IMR-90 (cell line): Measurements from ENCODE around the gene DDX59. TPM values are rescaled to one million over a fixed set of nuclear protein-coding genes. Genes with fewer than 3 reads are reported as not detected.

Experiments
- ATAC-seq: fragments of 200-7000 bp; cut with Tn5 transposase; 2 replicates; pipeline ENCODE4 v1.9.1; 2020; ENCODE audit warnings: low read depth, mild to moderate bottlenecking, moderate library complexity
- BruUV-seq: library from RNA; stranded (reverse); fragments of 400-500 nt; replicated peaks from 2 replicates; lab custom pipeline; 2021; lab: Mats Ljungman, UMichigan
- CTCF ChIA-PET: fragments of 300-600 bp; formaldehyde crosslinking; extraction: SDS; loops from one replicate; lab custom pipeline; 2021; ENCODE audit warnings: antibody characterized with exemption; lab: Yijun Ruan, JAX
- POLR2A ChIA-PET: fragments of 300-600 bp; sonication (Branson Sonifier 250); formaldehyde crosslinking; loops from one replicate; lab custom pipeline; 2022; ENCODE audit warnings: antibody characterized with exemption; ENCODE audit not compliant: unreplicated experiment; lab: Charles Lee
- DNase-seq: peaks from one replicate; pipeline ENCODE4 v3.0.0; 2013
- H2AFZ ChIP-seq: replicated peaks from 2 replicates; pipeline ENCODE3; 2013; ENCODE audit warnings: low read length, mild to moderate bottlenecking; ENCODE audit not compliant: poor library complexity
- H2AK5ac ChIP-seq: 2 replicates; pipeline ENCODE4 v1.6.1; 2013; ENCODE audit warnings: low read depth, low read length, inconsistent platforms
- H2AK9ac ChIP-seq: replicated peaks from 2 replicates; pipeline ENCODE3; 2013; ENCODE audit warnings: mild to moderate bottlenecking, low read depth, low read length, moderate library complexity; ENCODE audit not compliant: poor library complexity
- H2BK120ac ChIP-seq: 2 replicates; pipeline ENCODE4 v1.6.1; 2013; ENCODE audit warnings: low read depth, low read length, inconsistent platforms
- H2BK15ac ChIP-seq: 3 replicates; pipeline ENCODE4 v1.6.1; 2013; ENCODE audit warnings: low read depth, low read length, inconsistent platforms
- H2BK20ac ChIP-seq: 2 replicates; pipeline ENCODE4 v1.6.1; 2013; ENCODE audit warnings: low read depth, mild to moderate bottlenecking, inconsistent platforms, low read length, moderate library complexity
- H2BK5ac ChIP-seq: 2 replicates; pipeline ENCODE4 v1.6.1; 2013; ENCODE audit warnings: mild to moderate bottlenecking, low read depth, low read length, inconsistent platforms; ENCODE audit not compliant: poor library complexity, severe bottlenecking
- H3K14ac ChIP-seq: replicated peaks from 2 replicates; pipeline ENCODE4 v1.6.1; 2013; ENCODE audit warnings: low read depth, low read length, inconsistent platforms
- H3K18ac ChIP-seq: 2 replicates; pipeline ENCODE4 v1.6.1; 2013; ENCODE audit warnings: low read depth, low read length, control low read depth
- H3K23ac ChIP-seq: 2 replicates; pipeline ENCODE4 v1.6.1; 2013; ENCODE audit warnings: low read depth, low read length, inconsistent platforms
- H3K27ac ChIP-seq: 2 replicates; pipeline ENCODE4 v1.5.1; 2013; ENCODE audit warnings: mild to moderate bottlenecking, control low read depth, low read length; ENCODE audit not compliant: insufficient read depth
- H3K27me3 ChIP-seq: 2 replicates; pipeline ENCODE4 v1.6.1; 2013; ENCODE audit warnings: low read length; ENCODE audit not compliant: control insufficient read depth, insufficient read depth
- H3K36me3 ChIP-seq: 2 replicates; pipeline ENCODE4 v1.6.1; 2013; ENCODE audit warnings: low read length, mixed read lengths; ENCODE audit not compliant: control insufficient read depth, insufficient read depth
- H3K4ac ChIP-seq: 2 replicates; pipeline ENCODE4 v1.6.1; 2013; ENCODE audit warnings: low read depth, low read length, inconsistent platforms
- H3K4me1 ChIP-seq: 2 replicates; pipeline ENCODE4 v1.6.1; 2013; ENCODE audit warnings: low read length, mixed read lengths; ENCODE audit not compliant: control insufficient read depth, insufficient read depth
- H3K4me2 ChIP-seq: 2 replicates; pipeline ENCODE4 v1.6.1; 2013; ENCODE audit warnings: low read depth, mild to moderate bottlenecking, control low read depth, low read length, moderate library complexity
- H3K4me3 ChIP-seq: 2 replicates; pipeline ENCODE4 v1.5.1; 2013; ENCODE audit warnings: low read depth, mild to moderate bottlenecking, control low read depth, low read length, moderate library complexity; ENCODE audit not compliant: insufficient read depth
- H3K56ac ChIP-seq: 2 replicates; pipeline ENCODE4 v1.6.1; 2013; ENCODE audit warnings: low read length, inconsistent platforms; ENCODE audit not compliant: insufficient read depth; ENCODE audit errors: extremely low read depth
- H3K79me1 ChIP-seq, 2 experiments: 2 replicates each; pipeline ENCODE4 v1.6.1; 2013; ENCODE audit warnings: low read length in 2 of 2, inconsistent platforms in 1 of 2, low read depth in 1 of 2
- H3K9ac ChIP-seq: 2 replicates; pipeline ENCODE4 v1.6.1; 2013; ENCODE audit warnings: low read depth, low read length, control low read depth
- H3K9me1 ChIP-seq: 2 replicates; pipeline ENCODE4 v1.6.1; 2013; ENCODE audit warnings: low read length, inconsistent platforms; ENCODE audit not compliant: insufficient read depth
- H3K9me3 ChIP-seq: 2 replicates; pipeline ENCODE4 v1.6.1; 2013; ENCODE audit warnings: low read length; ENCODE audit not compliant: control insufficient read depth, insufficient read depth
- H4K20me1 ChIP-seq: 2 replicates; pipeline ENCODE4 v1.6.1; 2013; ENCODE audit warnings: low read length, inconsistent platforms; ENCODE audit not compliant: insufficient read depth
- H4K5ac ChIP-seq: 2 replicates; pipeline ENCODE4 v1.6.1; 2013; ENCODE audit warnings: mild to moderate bottlenecking, low read depth, low read length, control low read depth
- H4K8ac ChIP-seq, 2 experiments: 2 replicates each; pipeline ENCODE4 v1.6.1; 2013; ENCODE audit warnings: low read depth in 2 of 2, low read length in 2 of 2, control low read depth in 1 of 2, inconsistent platforms in 1 of 2
- H4K91ac ChIP-seq: 2 replicates; pipeline ENCODE4 v1.6.1; 2013; ENCODE audit warnings: low read depth, low read length, inconsistent platforms; ENCODE audit not compliant: insufficient read depth
- CEBPB ChIP-seq: IDR thresholded peaks from 2 replicates; pipeline ENCODE4 v1.6.1; 2012; ENCODE audit warnings: low read depth, low read length, improper control_type of control experiment
- CHD1 ChIP-seq: IDR thresholded peaks from 2 replicates; pipeline ENCODE4 v1.6.1; 2012; ENCODE audit warnings: low read depth, low read length, improper control_type of control experiment
- CTCF ChIP-seq: conservative IDR thresholded peaks from 2 replicates; pipeline ENCODE4 v1.5.1; 2012; ENCODE audit warnings: mild to moderate bottlenecking, low read depth, low read length, improper control_type of control experiment
- FOS ChIP-seq: fragments of 150-350 bp; IDR thresholded peaks from 2 replicates; pipeline ENCODE4 v1.6.1; 2016; ENCODE audit warnings: low read depth, low read length
- MAZ ChIP-seq: IDR thresholded peaks from 2 replicates; pipeline ENCODE4 v1.6.1; 2012; ENCODE audit warnings: low read depth, mild to moderate bottlenecking, low read length, improper control_type of control experiment, moderate library complexity, borderline replicate concordance
- MXI1 ChIP-seq: IDR thresholded peaks from 2 replicates; pipeline ENCODE4 v1.6.1; 2012; ENCODE audit warnings: low read depth, mild to moderate bottlenecking, low read length, moderate library complexity, borderline replicate concordance
- NFE2L2 ChIP-seq: fragments of 150-350 bp; IDR thresholded peaks from 2 replicates; pipeline ENCODE4 v1.6.1; 2016; ENCODE audit warnings: low read depth, mild to moderate bottlenecking, low read length
- POLR2A ChIP-seq: IDR thresholded peaks from 2 replicates; pipeline ENCODE4 v1.6.1; 2012; ENCODE audit warnings: mild to moderate bottlenecking, low read depth, low read length
- RAD21 ChIP-seq: IDR thresholded peaks from 2 replicates; pipeline ENCODE4 v1.6.1; 2012; ENCODE audit warnings: low read length, improper control_type of control experiment
- RFX5 ChIP-seq: IDR thresholded peaks from 2 replicates; pipeline ENCODE4 v1.8.0; 2012; ENCODE audit warnings: low read depth, mild to moderate bottlenecking, low read length, moderate library complexity
- SMC3 ChIP-seq: fragments of 150-350 bp; IDR thresholded peaks from 2 replicates; pipeline ENCODE4 v1.6.1; 2016; ENCODE audit warnings: low read depth, mild to moderate bottlenecking, antibody characterized with exemption, low read length, moderate library complexity
- WGBS, 2 experiments: methylation state at CpG; one replicate each; pipeline versions ENCODE4 v1.1.5 to v1.1.7; 2013; ENCODE audit warnings: missing lambda C conversion rate in 2 of 2; ENCODE audit not compliant: insufficient read length in 1 of 2; ENCODE audit errors: extremely low coverage in 2 of 2; 5-methylcytosine and 5-hydroxymethylcytosine counted together
- dilution Hi-C: fragments of 300-500 bp; cut with HindIII; formaldehyde crosslinking; loops from one replicate; pipeline ENCODE4 v1.14.3; 2018; ENCODE audit warnings: low sequenced_read_pairs; ENCODE audit not compliant: unreplicated experiment
- in situ Hi-C: fragments of 300-500 bp; cut with MboI; formaldehyde crosslinking; loops from 3 replicates; pipeline ENCODE4 v1.14.3; 2019; ENCODE audit warnings: low sequenced_read_pairs, inconsistent platforms, mixed read lengths
- intact Hi-C: fragments of 100-400 bp; cut with micrococcal nuclease; formaldehyde crosslinking; loops from 2 replicates; pipeline ENCODE4 v1.10.0; 2022
- polyA plus RNA-seq, 3 experiments: library from polyadenylated mRNA; depleted of rRNA; stranded (reverse); fragments of >200 nt; gene quantifications; 2 replicates each; pipeline ENCODE4 v1.2.3, GENCODE V29; 2012; ENCODE audit warnings: low replicate concordance in 1 of 3
- total RNA-seq: library from RNA; depleted of rRNA; stranded (reverse); fragments of >200 nt; gene quantifications from 2 replicates; pipeline ENCODE4 v1.2.3, GENCODE V29; 2012

DDX59 gene
- total and polyA plus RNA-seq, 2 of the 4 experiments (the other 2 are of a cell fraction) = 8.6 to 9.1 TPM

- H2AK5ac ChIP-seq = peak within 1 kb of the TSS; percentile 40; the same call in 1 of the 2 replicates
- peak within 1 kb of the TSS; percentile 45; the same call in 1 of the 3 replicates for H2BK15ac ChIP-seq
- H3K4me1 ChIP-seq = no peaks in the 10 kb centered on the region; the same call in 1 of the 2 replicates
- H3K27ac ChIP-seq = peak within 1 kb of the TSS; percentile 73
- H4K91ac ChIP-seq = peak within 1 kb of the TSS; percentile 66; the same call in 1 of the 2 replicates
- peak within 1 kb of the TSS; percentile 29; the same call in 1 of the 2 replicates for H3K23ac ChIP-seq
- dilution Hi-C loops (no loop called here), intact Hi-C loops (loop anchor here (1.0 to 10.0 kb wide), 3 partner anchors 218 to 423 kb away; no protein-coding TSS in a partner anchor), in situ Hi-C loops (loop anchor here (10.0 kb wide), 1 partner anchor 424 kb away; no protein-coding TSS in a partner anchor)
- peak within 1 kb of the TSS; percentile 75 to 77; a peak in 3 of 4 replicates for H4K8ac ChIP-seq
- no peak within 1 kb of the TSS for H2BK20ac ChIP-seq
- ChIA-PET POLR2A (no interaction called here), CTCF (interaction anchor here (0.6 kb wide), 1 partner anchor 223 kb away, joined by 4 read pairs; no protein-coding TSS in a partner anchor)
- no peaks in the 10 kb centered on the region for H3K9me3 ChIP-seq
- ATAC-seq (peak; percentile 100), DNase-seq (peak; percentile 82)
- H3K56ac ChIP-seq = peak within 1 kb of the TSS; percentile 83; the same call in 1 of the 2 replicates
- H3K9ac ChIP-seq = peak within 1 kb of the TSS; percentile 56
- H2AFZ ChIP-seq = peak within 1 kb of the TSS; percentile 95
- peak within 1 kb of the TSS; percentile 43; the same call in 1 of the 2 replicates for H2BK120ac ChIP-seq
- H2BK5ac ChIP-seq = peak within 1 kb of the TSS; percentile 69
- no TSS peak for BruUV-seq
- peak within 1 kb of the TSS; percentile 96 for H2AK9ac ChIP-seq
- peak within 1 kb of the TSS; percentile 70 for H3K4ac ChIP-seq
- no peaks in the 10 kb centered on the region for H3K27me3 ChIP-seq
- peak within 1 kb of the TSS; percentile 43; the same call in 1 of the 2 replicates for H3K14ac ChIP-seq
- H3K4me3 ChIP-seq = peak within 1 kb of the TSS; percentile 88
- 0% methylated on average over 21 of the region's 59 CpGs; no CpG with 5 or more reads in 1 of the 2 experiments for WGBS, 2 experiments
- H3K4me2 ChIP-seq = peak within 1 kb of the TSS; percentile 65
- no peaks in the 10 kb centered on the region for H3K36me3 ChIP-seq
- TF ChIP-seq NFE2L2 (peak; percentile 16; the same call in 1 of the 2 replicates), MXI1 (peak; percentile 61), POLR2A (peak; percentile 80), SMC3 (no peak), CEBPB (peak; percentile 44; the same call in 1 of the 2 replicates), CTCF (no peak), RFX5 (no peak), FOS (peak; percentile 29; the same call in 1 of the 2 replicates), RAD21 (peak; percentile 13; the same call in 1 of the 2 replicates), CHD1 (peak; percentile 63; the same call in 1 of the 2 replicates), MAZ (peak; percentile 89)
- H3K9me1 ChIP-seq = no peaks in the 10 kb centered on the region
- no peaks in the 10 kb centered on the region for H4K20me1 ChIP-seq
- peaks cover 22 to 28% of the 10 kb centered on the region in 2 experiments for H3K79me1 ChIP-seq
- H4K5ac ChIP-seq = no peak within 1 kb of the TSS
- H3K18ac ChIP-seq = no peak within 1 kb of the TSS
Observed at GRCh38 chr1:200620273-200621131, 49.2 kb downstream of the DDX59 start, which contains the start of gene KIF14. Gene KIF14 (minus strand): TSS chr1:200620751. CDS start chr1:200618723, 2,028 bp downstream.
